GM12878 (cell line): ENCODE results near the gene FAM177B. TPM values are rescaled to one million over a fixed set of nuclear protein-coding genes. Genes with fewer than 3 reads are reported as not detected.

Experiments
- CBX3 ChIP-seq: fragments of 200-600 bp; sonication (generic); IDR thresholded peaks from 2 replicates; pipeline ENCODE4 v1.6.1; 2016; ENCODE audit warnings: low read depth, borderline replicate concordance
- CHD1 ChIP-seq: IDR thresholded peaks from 2 replicates; pipeline ENCODE4 v1.6.1; 2012; ENCODE audit warnings: low read depth, low read length, improper control_type of control experiment
- CHD2 ChIP-seq: IDR thresholded peaks from 2 replicates; pipeline ENCODE4 v1.6.1; 2011; ENCODE audit warnings: low read depth, low read length, improper control_type of control experiment, borderline replicate concordance
- GABPA ChIP-seq: IDR thresholded peaks from 2 replicates; pipeline ENCODE4 v1.6.1; 2014; ENCODE audit warnings: antibody characterized with exemption, low read depth, mild to moderate bottlenecking, inconsistent platforms
- HDAC2 ChIP-seq: fragments of 200-600 bp; sonication (generic); IDR thresholded peaks from 2 replicates; pipeline ENCODE4 v1.6.1; 2017
- HDAC6 ChIP-seq: fragments of 200-600 bp; sonication (generic); IDR thresholded peaks from one replicate; pipeline ENCODE4 v1.8.0; 2017; ENCODE audit warnings: antibody characterized with exemption; ENCODE audit not compliant: unreplicated experiment
- KAT2A ChIP-seq: conservative IDR thresholded peaks from 2 replicates; pipeline ENCODE4 v1.6.1; 2011; ENCODE audit warnings: low read depth, low read length; ENCODE audit not compliant: control insufficient read depth
- NFXL1 ChIP-seq: fragments of 450-650 bp; IDR thresholded peaks from 2 replicates; pipeline ENCODE4 v1.6.1; 2017; ENCODE audit warnings: antibody characterized with exemption, mild to moderate bottlenecking, borderline replicate concordance
- NR2C2 ChIP-seq: IDR thresholded peaks from 2 replicates; pipeline ENCODE4 v1.6.1; 2011; ENCODE audit warnings: borderline replicate concordance, low read depth; ENCODE audit not compliant: control insufficient read depth, insufficient read length
- NR2F1 ChIP-seq: fragments of 450-650 bp; conservative IDR thresholded peaks from 2 replicates; pipeline ENCODE4 v1.6.1; 2017; ENCODE audit warnings: mild to moderate bottlenecking
- POU2F2 ChIP-seq: IDR thresholded peaks from 3 replicates; pipeline ENCODE4 v1.6.1; 2011; ENCODE audit warnings: low read depth, mild to moderate bottlenecking, low read length, borderline replicate concordance
- RB1 ChIP-seq: fragments of 450-650 bp; formaldehyde crosslinking; IDR thresholded peaks from 2 replicates; pipeline ENCODE4 v1.6.1; 2017; ENCODE audit warnings: mild to moderate bottlenecking, borderline replicate concordance
- RBBP5 ChIP-seq: fragments of 200-600 bp; sonication (generic); conservative IDR thresholded peaks from 2 replicates; pipeline ENCODE4 v1.6.1; 2016
- SMAD5 ChIP-seq: IDR thresholded peaks from 2 replicates; pipeline ENCODE4 v1.6.1; 2016; ENCODE audit warnings: antibody characterized with exemption, low read depth
- TCF7 ChIP-seq: IDR thresholded peaks from 2 replicates; pipeline ENCODE4 v1.6.1; 2014; ENCODE audit warnings: antibody characterized with exemption, borderline replicate concordance
- YBX1 ChIP-seq: fragments of 450-650 bp; IDR thresholded peaks from 2 replicates; pipeline ENCODE4 v1.6.1; 2016; ENCODE audit warnings: antibody characterized with exemption
- ZNF207 ChIP-seq: fragments of 450-650 bp; IDR thresholded peaks from 2 replicates; pipeline ENCODE4 v1.6.1; 2014; ENCODE audit warnings: antibody characterized with exemption, mild to moderate bottlenecking, borderline replicate concordance
- polyA plus RNA-seq, 11 experiments: library from polyadenylated mRNA; depleted of rRNA in 4 of 11; unstranded in 6 of 11; stranded (reverse) in 5 of 11; fragments of >200 nt; fragmentation: Nextera tagmentation in 4 of 11; fragmentation: Illumina TruSeq in 1 of 11; extraction: Ambion mirVana in 4 of 11; extraction: Trizol in 1 of 11; gene quantifications; 1 replicate in 1 of 11; 2 replicates in 10 of 11; pipeline versions ENCODE4 v1.2.1 to v1.2.3, GENCODE V29; 2011 to 2016; ENCODE audit warnings: inconsistent platforms in 2 of 11, missing spikeins in 2 of 11, low read depth in 1 of 11
- total RNA-seq, 4 experiments: library from RNA; depleted of rRNA in 3 of 4; stranded (reverse); fragments of >200 nt in 3 of 4; fragmentation: Illumina TruSeq in 1 of 4; extraction: Trizol in 1 of 4; gene quantifications; 2 replicates each; pipeline versions ENCODE4 v1.2.1 to v1.2.3, GENCODE V29; 2013 to 2021
- TF ChIP-seq, protein P1 (sequence below): fragments of 450-650 bp; formaldehyde crosslinking; IDR thresholded peaks from 2 replicates; pipeline ENCODE4 v1.4.0; 2022; ENCODE audit warnings: mild to moderate bottlenecking, moderate library complexity
- TF ChIP-seq, protein P2 (sequence below): IDR thresholded peaks from 2 replicates; pipeline ENCODE4 v1.6.1; 2011; ENCODE audit warnings: mild to moderate bottlenecking, low read depth, low read length, moderate library complexity; ENCODE audit not compliant: insufficient replicate concordance
- TF ChIP-seq, protein P3 (sequence below), 3 experiments: IDR thresholded peaks in 2 of 3; conservative IDR thresholded peaks in 1 of 3; 2 replicates each; pipeline ENCODE4 v1.5.1; 2011; ENCODE audit warnings: low read depth in 3 of 3, low read length in 3 of 3, mild to moderate bottlenecking in 3 of 3, control low read depth in 2 of 3, moderate library complexity in 2 of 3, inconsistent platforms in 1 of 3, mixed read lengths in 1 of 3; ENCODE audit not compliant: control insufficient read depth in 2 of 3, insufficient read depth in 1 of 3; ENCODE audit errors: extremely low read depth in 1 of 3
- TF ChIP-seq, protein P4 (sequence below): fragments of 450-650 bp; IDR thresholded peaks from 2 replicates; pipeline ENCODE4 v1.6.1; 2017; ENCODE audit warnings: low read depth, mild to moderate bottlenecking, moderate library complexity

FAM177B gene
- total and polyA plus RNA-seq, 10 of the 15 experiments (the other 5 are each of a cell fraction or from before 2014, with no cell fraction given) = 0.06 TPM; not detected in 9

DNA sequence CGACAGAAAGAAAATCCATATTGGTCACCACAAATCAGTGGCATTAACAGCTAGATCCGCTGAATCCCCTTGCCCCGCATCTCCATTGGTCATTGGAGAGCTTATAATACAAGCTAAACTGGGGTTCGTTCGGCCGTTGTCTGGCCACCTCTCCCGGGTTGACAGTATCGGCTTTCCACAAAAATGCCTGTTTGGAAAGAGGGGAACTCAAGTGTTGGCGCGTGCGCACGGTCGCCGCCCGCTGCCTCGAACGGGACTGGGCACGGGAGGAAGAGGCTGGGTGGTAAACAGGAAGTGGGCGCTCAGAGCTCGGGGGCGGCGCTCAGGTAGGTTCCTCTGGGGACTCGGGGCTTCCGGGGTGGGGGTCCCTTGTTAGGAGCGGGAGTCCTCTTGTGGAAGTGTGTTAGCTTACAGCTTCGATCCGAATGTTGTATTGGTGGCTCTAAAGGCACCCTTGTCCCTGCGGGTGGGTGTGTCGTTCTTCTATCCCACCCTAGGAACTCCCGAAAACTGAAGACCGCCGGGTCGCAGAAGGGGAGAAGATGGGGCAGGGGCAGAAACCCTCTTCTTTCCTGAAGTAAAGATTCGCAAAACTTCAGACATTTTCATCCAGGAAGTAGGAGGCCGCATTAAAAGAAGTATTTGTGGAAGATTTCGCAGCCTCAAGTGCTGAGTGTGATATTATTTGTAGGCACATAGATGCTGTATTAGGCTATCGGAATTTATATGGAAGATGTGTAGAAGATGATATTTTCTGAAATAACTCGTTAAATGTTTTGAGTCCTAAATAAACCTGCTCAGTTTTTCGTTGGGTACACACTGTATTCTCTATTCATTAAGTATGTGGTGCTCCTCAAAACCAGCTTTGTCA, 23.7 kb upstream of the FAM177B start (continued):
- TF ChIP-seq TCF7 (no peak), NFXL1 (no peak), HDAC6 (no peak), RBBP5 (no peak), CHD2 (no peak), KAT2A (no peak), POU2F2 (peak; percentile 49; the same call in 1 of the 3 replicates), NR2F1 (no peak), CHD1 (no peak), ZNF207 (no peak), CBX3 (no peak), GABPA (peak; percentile 85), YBX1 (no peak), HDAC2 (no peak), RB1 (no peak), SMAD5 (no peak; the same call in 1 of the 2 replicates), NR2C2 (peak; percentile 81)
- TF ChIP-seq, protein P1, sequence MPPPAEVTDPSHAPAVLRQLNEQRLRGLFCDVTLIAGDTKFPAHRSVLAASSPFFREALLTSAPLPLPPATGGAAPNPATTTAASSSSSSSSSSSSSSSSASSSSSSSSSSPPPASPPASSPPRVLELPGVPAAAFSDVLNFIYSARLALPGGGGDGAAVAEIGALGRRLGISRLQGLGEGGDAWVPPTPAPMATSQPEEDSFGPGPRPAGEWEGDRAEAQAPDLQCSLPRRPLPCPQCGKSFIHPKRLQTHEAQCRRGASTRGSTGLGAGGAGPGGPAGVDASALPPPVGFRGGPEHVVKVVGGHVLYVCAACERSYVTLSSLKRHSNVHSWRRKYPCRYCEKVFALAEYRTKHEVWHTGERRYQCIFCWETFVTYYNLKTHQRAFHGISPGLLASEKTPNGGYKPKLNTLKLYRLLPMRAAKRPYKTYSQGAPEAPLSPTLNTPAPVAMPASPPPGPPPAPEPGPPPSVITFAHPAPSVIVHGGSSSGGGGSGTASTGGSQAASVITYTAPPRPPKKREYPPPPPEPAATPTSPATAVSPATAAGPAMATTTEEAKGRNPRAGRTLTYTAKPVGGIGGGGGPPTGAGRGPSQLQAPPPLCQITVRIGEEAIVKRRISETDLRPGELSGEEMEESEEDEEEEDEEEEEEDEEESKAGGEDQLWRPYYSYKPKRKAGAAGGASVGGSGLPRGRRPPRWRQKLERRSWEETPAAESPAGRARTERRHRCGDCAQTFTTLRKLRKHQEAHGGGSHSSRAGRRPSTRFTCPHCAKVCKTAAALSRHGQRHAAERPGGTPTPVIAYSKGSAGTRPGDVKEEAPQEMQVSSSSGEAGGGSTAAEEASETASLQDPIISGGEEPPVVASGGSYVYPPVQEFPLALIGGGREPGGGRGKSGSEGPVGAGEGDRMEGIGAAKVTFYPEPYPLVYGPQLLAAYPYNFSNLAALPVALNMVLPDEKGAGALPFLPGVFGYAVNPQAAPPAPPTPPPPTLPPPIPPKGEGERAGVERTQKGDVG (CRISPR knock-in tag) = no peak
- TF ChIP-seq, protein P2, sequence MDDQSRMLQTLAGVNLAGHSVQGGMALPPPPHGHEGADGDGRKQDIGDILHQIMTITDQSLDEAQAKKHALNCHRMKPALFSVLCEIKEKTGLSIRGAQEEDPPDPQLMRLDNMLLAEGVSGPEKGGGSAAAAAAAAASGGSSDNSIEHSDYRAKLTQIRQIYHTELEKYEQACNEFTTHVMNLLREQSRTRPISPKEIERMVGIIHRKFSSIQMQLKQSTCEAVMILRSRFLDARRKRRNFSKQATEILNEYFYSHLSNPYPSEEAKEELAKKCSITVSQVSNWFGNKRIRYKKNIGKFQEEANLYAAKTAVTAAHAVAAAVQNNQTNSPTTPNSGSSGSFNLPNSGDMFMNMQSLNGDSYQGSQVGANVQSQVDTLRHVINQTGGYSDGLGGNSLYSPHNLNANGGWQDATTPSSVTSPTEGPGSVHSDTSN = no peak
- TF ChIP-seq, protein P3, sequence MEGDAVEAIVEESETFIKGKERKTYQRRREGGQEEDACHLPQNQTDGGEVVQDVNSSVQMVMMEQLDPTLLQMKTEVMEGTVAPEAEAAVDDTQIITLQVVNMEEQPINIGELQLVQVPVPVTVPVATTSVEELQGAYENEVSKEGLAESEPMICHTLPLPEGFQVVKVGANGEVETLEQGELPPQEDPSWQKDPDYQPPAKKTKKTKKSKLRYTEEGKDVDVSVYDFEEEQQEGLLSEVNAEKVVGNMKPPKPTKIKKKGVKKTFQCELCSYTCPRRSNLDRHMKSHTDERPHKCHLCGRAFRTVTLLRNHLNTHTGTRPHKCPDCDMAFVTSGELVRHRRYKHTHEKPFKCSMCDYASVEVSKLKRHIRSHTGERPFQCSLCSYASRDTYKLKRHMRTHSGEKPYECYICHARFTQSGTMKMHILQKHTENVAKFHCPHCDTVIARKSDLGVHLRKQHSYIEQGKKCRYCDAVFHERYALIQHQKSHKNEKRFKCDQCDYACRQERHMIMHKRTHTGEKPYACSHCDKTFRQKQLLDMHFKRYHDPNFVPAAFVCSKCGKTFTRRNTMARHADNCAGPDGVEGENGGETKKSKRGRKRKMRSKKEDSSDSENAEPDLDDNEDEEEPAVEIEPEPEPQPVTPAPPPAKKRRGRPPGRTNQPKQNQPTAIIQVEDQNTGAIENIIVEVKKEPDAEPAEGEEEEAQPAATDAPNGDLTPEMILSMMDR (IDR thresholded peaks at IDR 0.05 in 2 of 3, conservative IDR thresholded peaks at IDR 0.05 in 1 of 3; ENCODE audit: control insufficient read depth in 2 of 3, extremely low read depth in 1 of 3, insufficient read depth in 1 of 3, low read depth in 3 of 3, low read length in 3 of 3) = no peak
- TF ChIP-seq, protein P4, sequence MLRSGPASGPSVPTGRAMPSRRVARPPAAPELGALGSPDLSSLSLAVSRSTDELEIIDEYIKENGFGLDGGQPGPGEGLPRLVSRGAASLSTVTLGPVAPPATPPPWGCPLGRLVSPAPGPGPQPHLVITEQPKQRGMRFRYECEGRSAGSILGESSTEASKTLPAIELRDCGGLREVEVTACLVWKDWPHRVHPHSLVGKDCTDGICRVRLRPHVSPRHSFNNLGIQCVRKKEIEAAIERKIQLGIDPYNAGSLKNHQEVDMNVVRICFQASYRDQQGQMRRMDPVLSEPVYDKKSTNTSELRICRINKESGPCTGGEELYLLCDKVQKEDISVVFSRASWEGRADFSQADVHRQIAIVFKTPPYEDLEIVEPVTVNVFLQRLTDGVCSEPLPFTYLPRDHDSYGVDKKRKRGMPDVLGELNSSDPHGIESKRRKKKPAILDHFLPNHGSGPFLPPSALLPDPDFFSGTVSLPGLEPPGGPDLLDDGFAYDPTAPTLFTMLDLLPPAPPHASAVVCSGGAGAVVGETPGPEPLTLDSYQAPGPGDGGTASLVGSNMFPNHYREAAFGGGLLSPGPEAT = peak; percentile 91
